Small intestine (tissue), 7 donors: ENCODE data around the gene DEPDC5. TPM values are rescaled to one million over a fixed set of nuclear protein-coding genes. Genes with fewer than 3 reads are reported as not detected.
A peak's percentile ranks its signal among the peaks of the same experiment; 100 is the strongest.

Experiments
- DNase-seq, 2 donors: peaks; one replicate each; pipeline versions ENCODE4 v3.0.0 to v3.0.0-alpha.2; 2013
- FAIRE-seq: peaks from 2 replicates; lab custom pipeline; 2012; peaks lifted over from hg19 to GRCh38; lab: Jason Lieb, UNC
- H3K27ac ChIP-seq, 3 donors: one replicate each; pipeline ENCODE4 v1.5.1; 2013; ENCODE audit warnings: low read length in 2 of 3, mild to moderate bottlenecking in 2 of 3, control low read depth in 1 of 3, inconsistent platforms in 1 of 3, low read depth in 1 of 3, moderate library complexity in 1 of 3
- H3K27me3 ChIP-seq, 3 donors: one replicate each; pipeline ENCODE4 v1.6.1; 2013; ENCODE audit warnings: low read length in 3 of 3, inconsistent platforms in 1 of 3; ENCODE audit not compliant: control insufficient read depth in 3 of 3, insufficient read depth in 3 of 3
- H3K36me3 ChIP-seq, 3 donors: one replicate each; pipeline ENCODE4 v1.6.1; 2013; ENCODE audit warnings: low read length in 3 of 3, inconsistent platforms in 1 of 3, low read depth in 1 of 3, mild to moderate bottlenecking in 1 of 3, moderate library complexity in 1 of 3; ENCODE audit not compliant: control insufficient read depth in 3 of 3, insufficient read depth in 2 of 3
- H3K4me1 ChIP-seq, 3 donors: one replicate each; pipeline ENCODE4 v1.6.1; 2013; ENCODE audit warnings: low read length in 2 of 3, inconsistent platforms in 1 of 3, low read depth in 1 of 3, mild to moderate bottlenecking in 1 of 3, moderate library complexity in 1 of 3; ENCODE audit not compliant: control insufficient read depth in 3 of 3, insufficient read depth in 2 of 3
- H3K4me3 ChIP-seq, 3 donors: one replicate each; pipeline ENCODE4 v1.5.1; 2013; ENCODE audit warnings: low read length in 3 of 3, control low read depth in 1 of 3, inconsistent platforms in 1 of 3, low read depth in 1 of 3, mild to moderate bottlenecking in 1 of 3, moderate library complexity in 1 of 3
- H3K9me3 ChIP-seq, 2 donors: one replicate each; pipeline ENCODE4 v1.6.1; 2013; ENCODE audit warnings: low read depth in 1 of 2, low read length in 1 of 2; ENCODE audit not compliant: control insufficient read depth in 2 of 2, insufficient read depth in 1 of 2
- WGBS, 3 donors: extraction: QIAGEN DNeasy Blood & Tissue Kit; methylation state at CpG; one replicate each; pipeline ENCODE4 v1.1.7; 2013; 5-methylcytosine and 5-hydroxymethylcytosine counted together
- polyA plus RNA-seq, 4 donors: library from polyadenylated mRNA; stranded (reverse) in 3 of 4; unstranded in 1 of 4; fragments of 200-250 nt in 3 of 4; fragments of 120-200 nt in 1 of 4; gene quantifications; one replicate each; pipeline versions ENCODE4 v1.2.1 to v1.2.3, GENCODE V29; 2013
- donor health status: healthy with polysubstance abuse.
- donor health status: control.
- donor health status: control.
- donor health status: Bipolar disorder and iron deficiency.
- donor health status: healthy.

DEPDC5 gene
- polyA plus RNA-seq, 4 donors: 11.1 to 15.2 (median 13.2) TPM

DNA sequence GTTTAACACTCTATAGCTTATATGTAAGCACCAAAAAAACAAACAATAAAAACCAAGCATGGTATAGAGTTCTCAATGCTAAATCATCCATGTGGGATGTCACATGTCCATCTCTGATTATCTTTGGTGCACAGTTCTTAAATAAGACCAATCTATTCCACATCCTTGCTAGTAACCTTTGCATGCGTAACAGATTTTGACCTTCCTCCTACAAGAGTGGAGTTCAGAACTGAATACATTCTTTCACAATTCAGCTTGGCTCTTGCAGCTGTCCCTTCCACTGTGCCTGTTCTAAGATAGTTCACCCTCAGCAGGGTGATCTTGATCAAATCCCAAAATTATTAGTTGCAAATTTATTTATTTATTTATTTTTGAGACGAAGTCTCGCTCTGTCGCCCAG, 25.0 kb upstream of the DEPDC5 start:
- peaks cover 0 to 6% (median 4%) of the 10 kb centered on the region in 3 donors for H3K4me1 ChIP-seq
- no peak overlapping the region for H3K27ac ChIP-seq
- H3K9me3 ChIP-seq: no peaks in the 10 kb centered on the region
- peaks cover 3 to 35% (median 5%) of the 10 kb centered on the region in 3 donors for H3K36me3 ChIP-seq
- H3K4me3 ChIP-seq: no peak overlapping the region
- WGBS, 3 donors: 92 to 99% (median 96%) methylated on average over 4 of the region's 4 CpGs
- no peaks in the 10 kb centered on the region for H3K27me3 ChIP-seq
- FAIRE-seq (no peak), DNase-seq (no peak)

DNA sequence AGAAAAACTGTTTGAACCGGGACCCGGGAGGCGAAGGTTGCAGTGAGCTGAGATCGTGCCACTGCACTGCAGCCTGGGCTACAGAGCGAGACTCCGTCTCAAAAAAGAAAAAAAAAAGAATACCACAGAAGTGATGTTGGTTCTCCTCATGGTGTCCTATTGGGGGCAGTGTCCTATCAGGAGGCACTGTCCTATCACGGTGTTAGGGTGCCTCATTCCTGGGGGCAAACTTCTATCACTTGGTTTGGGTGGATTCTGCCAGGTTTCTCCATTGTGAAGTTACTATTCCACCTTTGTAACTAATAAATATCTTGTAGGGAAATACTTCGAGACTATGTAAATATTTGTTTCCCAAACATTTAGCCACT, 23.5 kb upstream of the DEPDC5 start:
- no peaks in the 10 kb centered on the region for H3K9me3 ChIP-seq
- peaks cover 3 to 31% (median 3%) of the 10 kb centered on the region in 3 donors for H3K36me3 ChIP-seq
- 83 to 85% (median 84%) methylated on average over 8 of the region's 8 CpGs for WGBS, 3 donors
- FAIRE-seq: no peak
- H3K4me3 ChIP-seq: no peak overlapping the region
- H3K27me3 ChIP-seq: no peaks in the 10 kb centered on the region
- no peak for DNase-seq
- H3K27ac ChIP-seq: no peak overlapping the region
- H3K4me1 ChIP-seq: peaks cover 0 to 6% (median 4%) of the 10 kb centered on the region in 3 donors

DNA sequence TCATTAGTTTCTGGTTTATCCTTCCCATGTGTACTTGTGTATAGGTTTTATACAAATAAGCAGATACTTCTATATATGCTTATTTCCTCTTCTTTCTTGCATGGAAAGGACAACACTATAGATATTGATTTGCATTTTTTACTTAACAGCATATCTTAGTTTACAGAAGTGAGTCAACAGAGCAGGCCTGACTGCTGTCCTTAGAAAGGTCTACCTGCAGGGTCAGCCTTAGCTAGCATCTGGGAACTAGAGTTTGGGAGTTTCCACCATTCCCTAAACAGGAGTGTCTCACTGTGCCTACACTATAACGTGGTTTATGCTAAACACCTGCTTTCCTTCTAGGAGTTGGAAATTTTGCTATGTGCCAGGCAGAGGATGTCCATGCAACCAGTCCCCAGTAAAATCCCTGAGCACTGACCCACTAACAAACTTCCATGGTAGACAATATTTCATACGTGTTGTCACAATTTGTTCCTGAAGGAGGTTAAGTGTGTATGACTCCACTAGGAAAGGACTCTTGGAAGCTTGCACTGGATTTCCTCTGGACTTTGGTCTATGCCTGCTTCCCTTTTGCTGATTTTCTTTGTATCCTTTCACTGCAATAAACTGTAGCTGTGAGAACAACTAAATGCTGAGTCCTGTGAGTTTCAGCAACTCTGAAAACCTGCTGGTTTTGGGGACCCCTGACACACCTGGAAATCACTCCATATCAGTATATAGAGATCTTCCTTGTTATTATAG, 21.6 kb upstream of the DEPDC5 start:
- peaks cover 3 to 31% (median 3%) of the 10 kb centered on the region in 3 donors for H3K36me3 ChIP-seq
- FAIRE-seq (no peak), DNase-seq (peak; percentile 70 to 88)
- peak overlapping the region; percentile 48 to 69 (median 55) for H3K27ac ChIP-seq
- no peak overlapping the region for H3K4me3 ChIP-seq
- H3K4me1 ChIP-seq: peaks cover 0 to 6% (median 4%) of the 10 kb centered on the region in 3 donors
- WGBS, 3 donors: 36 to 55% (median 42%) methylated on average over 2 of the region's 2 CpGs
- no peaks in the 10 kb centered on the region for H3K27me3 ChIP-seq
- no peaks in the 10 kb centered on the region for H3K9me3 ChIP-seq

GRCh38 chr22:31733580-31734079, 20.2 kb upstream of the DEPDC5 start:
- H3K9me3 ChIP-seq: no peaks in the 10 kb centered on the region
- FAIRE-seq: no peak
- WGBS, 3 donors: 81 to 90% (median 87%) methylated on average over 7 of the region's 7 CpGs

DNA sequence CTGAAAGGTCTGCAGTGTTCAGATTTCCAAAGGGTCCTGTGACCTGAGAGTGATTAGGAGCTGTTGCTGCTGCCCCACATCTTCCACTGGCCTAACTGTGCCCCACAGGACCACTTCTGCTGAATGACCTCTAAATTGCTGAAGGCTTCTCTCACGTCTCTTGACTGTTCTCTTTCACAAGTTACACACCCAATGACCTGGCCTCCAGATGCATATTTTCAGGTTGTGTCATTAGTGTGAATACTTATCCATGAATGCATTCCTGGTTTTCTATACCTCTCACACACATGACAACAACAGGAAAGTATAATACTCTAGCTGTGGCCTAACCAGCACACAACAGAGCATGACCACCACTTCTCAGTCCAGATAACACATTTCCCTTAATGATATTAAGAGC, 19.3 kb upstream of the DEPDC5 start:
- Histone ChIP-seq H3K9me3 (no peaks in the 10 kb centered on the region), H3K27me3 (no peaks in the 10 kb centered on the region), H3K4me1 (peaks cover 0 to 6% (median 4%) of the 10 kb centered on the region in 3 donors), H3K27ac (no peak overlapping the region), H3K4me3 (no peak overlapping the region), H3K36me3 (peaks cover 6 to 33% (median 10%) of the 10 kb centered on the region in 3 donors)
- WGBS, 3 donors: 61 to 94% (median 89%) methylated on average over 1 of the region's 1 CpG
- FAIRE-seq (no peak), DNase-seq (peak in 1 of 2 donors; percentile 33)

More at GRCh38 chr22:31733580-31734079, 20.2 kb upstream of the DEPDC5 start:
- Histone ChIP-seq H3K36me3 (peaks cover 6 to 36% (median 6%) of the 10 kb centered on the region in 3 donors), H3K4me1 (peaks cover 0 to 6% (median 4%) of the 10 kb centered on the region in 3 donors), H3K27me3 (no peaks in the 10 kb centered on the region), H3K4me3 (no peak overlapping the region), H3K27ac (no peak overlapping the region)
- DNase-seq: no peak

DNA sequence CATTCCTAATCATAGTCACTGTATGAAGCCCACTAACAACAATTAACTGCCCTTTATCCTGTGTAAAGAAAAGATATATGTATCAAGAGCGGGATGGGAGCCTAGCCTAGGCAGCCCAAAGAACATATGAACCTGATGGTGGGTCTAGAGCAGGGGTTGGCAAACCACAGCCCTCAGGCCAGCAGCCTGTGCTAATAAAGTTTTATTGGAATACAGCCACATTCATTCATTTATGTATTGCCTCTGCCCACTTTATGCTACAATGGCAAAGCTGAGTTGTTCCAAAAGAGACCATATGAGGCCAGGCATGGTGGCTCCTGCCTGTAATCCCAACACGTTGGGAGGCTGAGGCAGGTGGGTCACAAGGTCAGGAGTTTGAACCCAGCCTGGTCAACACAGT, 17.4 kb upstream of the DEPDC5 start:
- H3K27me3 ChIP-seq: no peaks in the 10 kb centered on the region
- peaks cover 6 to 43% (median 11%) of the 10 kb centered on the region in 3 donors for H3K36me3 ChIP-seq
- H3K4me3 ChIP-seq: no peak overlapping the region
- H3K4me1 ChIP-seq: peaks cover 0 to 6% (median 4%) of the 10 kb centered on the region in 3 donors
- no peak overlapping the region for H3K27ac ChIP-seq
- no peak for DNase-seq
- no peaks in the 10 kb centered on the region for H3K9me3 ChIP-seq
- 83 to 89% (median 85%) methylated on average over 2 of the region's 2 CpGs for WGBS, 3 donors
- FAIRE-seq: no peak

GRCh38 chr22:31737932-31738331, 15.9 kb upstream of the DEPDC5 start:
- H3K4me3 ChIP-seq: no peak overlapping the region
- no peak overlapping the region for H3K27ac ChIP-seq
- H3K27me3 ChIP-seq: no peaks in the 10 kb centered on the region
- FAIRE-seq (no peak), DNase-seq (no peak)
- H3K9me3 ChIP-seq: no peaks in the 10 kb centered on the region
- 78 to 91% (median 81%) methylated on average over 5 of the region's 5 CpGs for WGBS, 3 donors
- H3K4me1 ChIP-seq: peaks cover 0 to 2% (median 0%) of the 10 kb centered on the region in 3 donors
- peaks cover 6 to 51% (median 8%) of the 10 kb centered on the region in 3 donors for H3K36me3 ChIP-seq

DNA sequence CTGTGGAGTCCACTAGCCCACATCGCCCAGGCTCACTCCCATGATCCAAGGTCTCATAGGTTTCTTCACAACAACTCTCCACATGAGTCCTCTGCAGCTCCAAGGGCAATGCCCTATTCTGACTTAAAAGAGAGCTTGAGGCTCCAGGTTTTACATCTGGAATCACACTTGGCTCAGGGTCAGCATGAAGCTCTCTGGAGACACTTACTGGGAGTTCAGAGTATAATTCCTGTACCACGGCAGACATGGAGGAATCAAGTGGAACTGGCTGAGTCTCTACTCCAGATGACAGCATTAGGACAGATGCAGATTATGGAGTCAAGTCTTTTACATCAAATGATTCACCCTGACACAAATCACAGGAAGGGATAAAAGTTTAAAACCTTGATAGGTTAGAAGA, 15.3 kb upstream of the DEPDC5 start:
- Histone ChIP-seq H3K4me1 (no peaks in the 10 kb centered on the region), H3K4me3 (no peak overlapping the region), H3K27ac (no peak overlapping the region), H3K9me3 (no peaks in the 10 kb centered on the region), H3K36me3 (peaks cover 6 to 48% (median 8%) of the 10 kb centered on the region in 3 donors), H3K27me3 (no peaks in the 10 kb centered on the region)
- 70 to 73% (median 71%) methylated on average over 2 of the region's 2 CpGs for WGBS, 3 donors
- DNase-seq (no peak), FAIRE-seq (no peak)
